Measurements from ENCODE around the gene MT2A.
A peak's percentile ranks its signal among the peaks of the same experiment; 100 is the strongest.
"Not testable (repeated sequence)": the region's sequence is repeated elsewhere in the genome, so short reads cannot be mapped to it uniquely, and the experiment has no call there.

The MT2A gene

GRCh38 chr16:56608043-56608875, at the start of gene MT2A:
Gene MT2A, plus strand, starts transcription at chr16:56608584. Its CDS starts 72 bp downstream, at chr16:56608656.
- peak; percentile 80 to 81 for DNase-seq

- DNase-seq, result no peak
These were observed 49.3 kb upstream of the MT2A start for GRCh38 chr16:56559109-56559508.

GRCh38 chr16:56560447-56560846, 47.9 kb upstream of the MT2A start:
- DNase-seq, result no peak

- no peak for DNase-seq
These were observed 47.3 kb upstream of the MT2A start for GRCh38 chr16:56561126-56561525.

- DNase-seq, result no peak
These were observed 43.4 kb upstream of the MT2A start, which contains the start of gene MT4 for GRCh38 chr16:56564793-56565477. Gene MT4, plus strand, starts transcription at chr16:56565073. Its CDS starts 56 bp downstream, at chr16:56565129.

GRCh38 chr16:56569971-56570370, 38.4 kb upstream of the MT2A start:
- DNase-seq, result no peak

- DNase-seq, result no peak
These were observed 36.9 kb upstream of the MT2A start for GRCh38 chr16:56571525-56571924.

GRCh38 chr16:56574625-56575024, 33.8 kb upstream of the MT2A start:
- no peak for DNase-seq

GRCh38 chr16:56576585-56577299, 31.6 kb upstream of the MT2A start:
- peak; percentile 86 to 87 for DNase-seq

GRCh38 chr16:56577300-56577625, 31.1 kb upstream of the MT2A start:
- no peak for DNase-seq

- DNase-seq, result no peak
These were observed 27.9 kb upstream of the MT2A start for GRCh38 chr16:56580391-56581048.

GRCh38 chr16:56582911-56583310, 25.5 kb upstream of the MT2A start:
- not testable (repeated sequence) for DNase-seq

- DNase-seq, result no peak
These were observed 24.8 kb upstream of the MT2A start for GRCh38 chr16:56583351-56584168.

- DNase-seq, result no peak
These were observed 24.1 kb upstream of the MT2A start for GRCh38 chr16:56584276-56584675.

- DNase-seq, result no peak
These were observed 19.6 kb upstream of the MT2A start for GRCh38 chr16:56588781-56589140.

GRCh38 chr16:56589141-56590039, 19.0 kb upstream of the MT2A start, which contains the start of gene MT3:
Gene MT3, plus strand, starts transcription at chr16:56589528. Its CDS starts 63 bp downstream, at chr16:56589591.
- no peak for DNase-seq

GRCh38 chr16:56591377-56592060, 16.9 kb upstream of the MT2A start:
- DNase-seq, result no peak

GRCh38 chr16:56593573-56594291, 14.7 kb upstream of the MT2A start:
- DNase-seq, result no peak

GRCh38 chr16:56594292-56594619, 14.1 kb upstream of the MT2A start:
- DNase-seq, result no peak
